HG02840 (cell line): ENCODE data around the gene ERC2.
"Not testable (repeated sequence)": the region's sequence is repeated elsewhere in the genome, so short reads cannot be mapped to it uniquely, and the experiment has no call there.

Source experiments
- ATAC-seq: cut with Tn5 transposase; IDR thresholded peaks from one replicate; pipeline ENCODE4 v1.9.1; 2021; ENCODE audit warnings: mild to moderate bottlenecking, moderate library complexity, moderate number of reproducible peaks; ENCODE audit not compliant: unreplicated experiment, low FRiP score

ERC2 gene

DNA sequence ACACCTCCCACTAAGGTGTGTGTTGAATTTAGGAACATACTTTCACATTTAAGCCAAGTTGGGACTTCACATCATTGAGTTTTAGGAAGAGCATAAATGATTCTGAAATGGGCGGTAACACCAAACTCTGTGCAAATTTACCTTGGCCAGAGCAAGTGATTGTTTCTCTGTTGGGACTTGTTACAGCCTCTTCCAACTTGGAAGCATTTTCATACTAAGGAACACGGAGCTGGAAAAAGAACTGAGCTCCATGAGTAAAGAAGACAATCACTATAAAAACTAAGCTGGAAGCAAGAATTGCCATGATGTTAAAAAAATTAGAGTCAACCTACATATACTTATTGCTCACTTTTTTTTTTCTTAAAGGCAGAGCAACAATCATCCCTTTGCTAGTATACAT is 371.3 kb downstream of the ERC2 start:
- ATAC-seq = no peak

GRCh38 chr3:56094170-56094569 is 374.1 kb downstream of the ERC2 start:
- ATAC-seq = no peak

DNA sequence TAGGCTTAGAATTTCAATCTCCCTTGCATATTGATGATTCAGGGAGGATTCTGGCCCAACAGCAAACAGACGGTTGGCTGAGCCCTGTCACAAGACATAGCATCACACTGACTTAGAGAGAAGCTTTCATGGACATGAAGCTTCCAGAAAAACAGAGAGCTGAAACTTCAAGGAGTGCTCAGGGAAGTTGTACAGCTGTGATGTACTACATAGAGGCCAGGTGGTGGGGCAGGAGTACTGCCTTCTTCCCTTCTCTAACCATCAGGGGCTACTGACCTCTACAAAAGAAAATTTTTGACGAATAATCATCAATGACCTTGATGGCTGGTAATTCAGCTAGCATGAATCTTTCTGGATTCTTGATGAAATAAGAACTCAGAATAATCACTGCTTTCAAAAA is 378.5 kb downstream of the ERC2 start:
- no peak for ATAC-seq

DNA sequence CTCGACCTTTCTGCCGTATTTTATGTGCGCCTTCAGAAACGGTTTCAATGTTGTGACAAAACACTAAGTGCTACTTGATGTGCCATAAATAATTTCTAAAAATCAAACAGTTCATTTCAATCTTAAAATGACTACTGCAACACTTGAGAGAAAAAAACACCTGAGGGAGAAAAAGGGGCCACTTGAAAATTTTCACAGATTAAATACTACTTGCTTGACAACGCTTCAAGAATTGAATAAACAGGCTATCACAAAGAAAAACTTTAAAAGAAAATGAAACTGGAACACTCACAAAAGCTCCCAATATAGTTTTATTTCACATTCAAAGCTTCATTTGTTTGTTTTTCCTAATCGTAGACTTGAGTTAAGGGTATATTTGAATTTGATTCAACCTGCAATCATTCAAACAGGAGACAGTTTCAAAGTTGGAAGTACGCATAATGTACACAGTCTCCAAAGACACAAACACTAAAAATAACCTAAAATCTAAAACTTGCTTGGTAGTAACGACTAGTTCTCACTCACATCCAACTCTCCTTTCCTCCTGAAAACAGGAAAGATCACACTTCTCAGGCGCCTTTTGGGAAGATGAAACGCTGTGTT is 380.7 kb downstream of the ERC2 start:
- ATAC-seq = no peak

- ATAC-seq = no peak
Measured at GRCh38 chr3:56086355-56086754, 381.9 kb downstream of the ERC2 start.

- no peak for ATAC-seq
Measured at GRCh38 chr3:56081246-56081645, 387.0 kb downstream of the ERC2 start.

DNA sequence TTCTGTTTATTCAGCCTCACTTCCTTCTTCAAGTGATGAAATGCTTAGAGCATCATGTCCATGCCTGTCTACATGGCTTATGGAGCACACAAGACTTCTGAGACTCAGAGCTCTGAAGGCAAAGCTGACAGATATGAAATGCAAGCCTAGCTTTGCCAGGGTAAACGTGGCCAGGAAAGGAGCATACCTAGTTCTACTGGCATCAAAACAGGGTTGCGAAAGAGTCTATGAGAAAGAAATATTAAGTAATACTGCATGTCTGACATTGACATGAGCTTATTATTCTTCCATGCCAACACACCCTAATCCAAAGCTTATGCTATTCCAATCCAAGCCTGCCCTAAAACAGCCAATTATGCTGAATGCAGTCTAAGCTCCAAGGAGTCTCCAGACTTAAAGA is 391.5 kb downstream of the ERC2 start:
- ATAC-seq = no peak

- ATAC-seq = no peak
Measured at GRCh38 chr3:56075089-56075488, 393.2 kb downstream of the ERC2 start.

GRCh38 chr3:56069766-56070165 is 398.5 kb downstream of the ERC2 start:
- ATAC-seq = no peak

DNA sequence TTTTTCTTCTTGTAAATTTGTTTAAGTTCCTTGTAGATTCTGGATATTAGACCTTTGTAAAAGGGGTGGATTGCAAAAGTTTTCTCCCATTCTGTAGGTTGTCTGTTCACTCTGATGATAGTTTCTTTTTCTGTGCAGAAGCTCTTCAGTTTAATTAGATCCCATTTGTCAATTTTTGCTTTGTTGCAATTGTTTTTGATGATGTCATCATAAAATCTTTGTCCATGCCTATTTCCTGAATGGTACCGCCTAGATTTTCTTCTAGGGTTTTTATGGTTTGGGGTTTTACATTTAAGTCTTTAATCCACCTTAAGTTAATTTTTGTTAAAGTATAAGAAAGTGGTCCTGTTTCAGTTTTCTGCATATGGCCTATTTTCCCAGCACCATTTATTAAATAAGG is 401.9 kb downstream of the ERC2 start:
- ATAC-seq = not testable (repeated sequence)

GRCh38 chr3:56064684-56065083 is 403.6 kb downstream of the ERC2 start:
- ATAC-seq = no peak

DNA sequence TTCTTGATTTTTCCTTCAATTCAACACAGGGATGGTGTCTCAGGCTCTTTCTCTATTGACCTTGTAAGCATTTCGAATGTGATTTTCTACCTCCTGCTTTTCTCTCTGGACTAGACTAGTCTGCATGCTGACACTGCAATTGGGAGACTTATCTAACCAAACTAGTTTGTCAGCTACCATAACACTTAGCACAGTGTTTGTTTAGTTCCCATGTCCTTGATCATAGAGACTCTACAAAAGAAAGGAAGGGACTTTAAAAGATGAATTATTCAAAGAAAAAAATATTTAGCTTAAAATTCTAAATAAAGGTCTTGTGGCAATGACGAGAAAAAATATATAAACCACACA is 407.0 kb downstream of the ERC2 start:
- no peak for ATAC-seq

DNA sequence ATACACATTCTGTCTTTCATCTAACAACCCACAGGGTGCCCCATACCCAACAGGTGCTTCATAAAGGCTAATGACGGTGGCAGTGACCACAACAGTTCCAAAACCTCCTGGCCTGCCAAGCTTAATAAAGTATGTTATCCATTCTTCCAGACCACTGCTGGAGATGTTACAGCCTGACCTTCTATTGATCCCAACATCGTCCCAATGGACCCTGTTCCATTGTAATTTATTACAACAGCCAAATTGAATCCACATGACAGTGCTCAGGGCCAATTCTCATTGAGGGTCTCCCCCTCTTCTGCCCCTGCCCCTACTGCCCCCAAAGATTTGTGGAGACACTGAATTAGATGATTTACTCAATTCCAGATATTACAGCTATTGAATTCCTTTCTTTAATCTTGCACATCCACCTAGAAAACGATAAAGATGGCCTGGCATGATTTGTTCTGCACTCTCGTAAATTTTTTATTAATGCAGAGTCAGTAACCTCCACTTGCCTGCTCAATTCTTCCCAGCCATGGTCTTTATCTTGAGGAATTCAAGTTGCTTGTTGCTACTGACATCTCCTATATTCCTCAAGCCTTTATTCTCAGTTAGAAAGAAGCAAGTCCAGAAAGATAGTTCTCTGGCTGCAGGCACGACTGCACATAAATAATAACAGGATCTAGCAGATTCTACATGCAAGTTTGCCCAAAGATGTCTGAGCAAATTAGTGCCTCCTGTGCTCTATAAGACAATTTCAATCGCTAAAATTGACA is 407.6 kb downstream of the ERC2 start:
- ATAC-seq = no peak

GRCh38 chr3:56059731-56060130 is 408.5 kb downstream of the ERC2 start:
- ATAC-seq = no peak

DNA sequence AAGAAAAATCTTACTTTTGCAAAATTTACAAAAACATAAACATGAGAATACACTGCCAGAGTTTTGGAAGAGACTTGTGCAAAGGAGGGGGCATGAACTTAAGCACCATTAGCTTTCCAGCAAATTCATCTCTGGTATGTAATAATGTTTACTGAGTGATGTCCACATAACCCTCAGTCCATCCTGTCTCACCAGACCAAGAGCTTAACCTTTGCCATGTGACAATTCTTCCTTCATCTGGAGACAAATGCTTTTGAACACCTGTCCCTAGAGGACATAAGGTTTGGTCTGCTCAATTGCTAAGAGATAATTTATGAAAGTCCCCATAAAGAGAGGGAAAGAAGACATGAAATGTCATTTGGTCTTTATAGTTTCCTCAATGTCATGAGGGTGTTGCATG is 412.3 kb downstream of the ERC2 start:
- ATAC-seq = no peak

DNA sequence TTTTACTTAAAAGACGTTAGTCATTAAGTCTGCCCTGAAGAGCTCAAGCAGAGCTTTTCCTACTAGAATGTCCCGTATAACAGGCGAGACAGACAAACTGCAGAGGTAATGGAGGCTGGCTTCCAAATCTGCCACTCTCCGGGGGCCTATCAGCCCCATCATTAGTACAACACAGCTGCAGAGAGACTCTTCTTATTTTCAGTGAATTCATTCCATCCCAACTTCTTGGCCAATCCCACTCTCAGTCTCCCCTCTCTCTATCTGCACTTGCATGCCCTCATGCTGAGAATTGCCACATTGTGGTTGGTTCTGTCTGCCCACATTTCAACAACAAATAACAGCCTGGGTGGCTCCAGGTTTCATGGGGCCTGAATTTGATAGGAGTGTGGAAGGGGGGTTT is 412.7 kb downstream of the ERC2 start:
- no peak for ATAC-seq

GRCh38 chr3:56054844-56055243 is 413.4 kb downstream of the ERC2 start:
- ATAC-seq = no peak

DNA sequence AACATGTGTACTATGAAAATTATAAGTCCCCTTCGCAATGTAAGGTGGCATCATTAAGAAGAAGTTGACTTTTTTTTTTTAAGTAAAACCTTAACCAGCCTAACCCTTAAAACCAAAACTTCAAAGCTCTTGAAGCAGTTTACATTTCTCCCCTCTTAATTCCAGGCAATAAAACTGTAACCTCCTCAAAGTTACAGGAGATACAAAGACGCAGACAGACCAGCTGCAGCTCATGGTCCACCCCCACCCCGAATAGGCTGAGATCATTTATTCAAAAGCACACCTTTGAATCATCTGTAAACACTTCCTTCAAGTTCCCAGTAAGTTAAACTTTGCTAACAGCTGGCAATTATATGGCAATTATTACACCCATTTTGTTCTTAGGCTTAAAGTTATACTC is 414.5 kb downstream of the ERC2 start:
- ATAC-seq = no peak

DNA sequence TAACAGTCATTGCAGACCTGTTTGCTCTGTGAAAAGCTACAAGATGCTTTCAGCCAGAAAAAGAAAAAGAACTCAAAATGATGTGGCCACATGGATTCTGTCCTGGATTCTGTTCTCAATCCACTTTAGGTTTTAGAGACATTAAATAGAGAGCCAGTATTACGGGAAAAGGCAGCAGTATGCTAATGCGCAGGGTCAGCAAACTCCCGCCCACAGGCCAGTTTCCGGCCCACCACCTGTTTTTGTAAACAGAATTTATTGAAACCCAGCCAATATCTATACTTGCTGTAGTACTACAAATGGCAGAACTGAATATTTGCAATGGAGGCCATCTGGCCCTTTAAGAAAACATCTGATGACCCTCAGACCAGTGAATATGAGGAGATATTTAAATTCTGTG is 416.1 kb downstream of the ERC2 start:
- ATAC-seq = no peak

GRCh38 chr3:56051052-56051451 is 417.2 kb downstream of the ERC2 start:
- no peak for ATAC-seq

DNA sequence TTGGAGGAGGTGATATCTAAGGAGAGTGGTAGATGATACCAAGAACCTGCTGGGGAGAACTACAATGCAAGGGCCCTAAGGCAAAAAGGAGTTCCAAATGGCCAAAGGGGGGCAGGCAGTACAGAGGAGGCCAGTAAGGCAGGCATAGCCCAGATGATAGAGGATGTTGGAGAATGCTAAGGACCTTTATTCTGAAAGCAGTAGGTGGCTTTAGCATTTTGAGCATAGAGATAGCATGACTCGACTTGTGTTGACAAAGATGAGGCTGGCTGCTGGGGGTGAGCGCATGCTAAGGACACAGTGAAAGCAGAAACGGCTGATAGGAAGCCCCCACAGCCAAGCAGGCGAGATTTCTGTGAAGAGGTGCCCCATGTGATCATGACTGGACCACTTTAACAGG is 419.3 kb downstream of the ERC2 start:
- ATAC-seq = no peak

DNA sequence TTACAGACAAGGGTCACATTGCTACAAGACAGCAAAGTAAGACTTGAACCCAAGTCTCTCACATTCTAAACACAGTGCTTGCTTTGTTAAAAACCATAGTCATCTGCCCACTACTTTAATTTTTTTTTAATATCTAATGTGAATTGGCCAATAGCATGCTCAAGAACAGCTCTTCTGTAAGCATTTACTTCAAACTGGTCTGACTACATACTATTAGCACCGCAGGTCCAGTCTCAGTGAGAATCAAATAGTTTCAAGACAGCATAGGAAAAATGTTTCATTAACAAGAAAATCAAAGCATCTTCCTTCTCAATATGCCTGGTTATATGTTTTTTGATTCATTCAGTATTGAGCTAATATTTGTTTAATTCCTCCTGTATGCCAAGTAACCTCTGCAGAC is 419.9 kb downstream of the ERC2 start:
- no peak for ATAC-seq
